HepG2 (cell line): ENCODE results near the gene IQCB1. TPM values are rescaled to one million over a fixed set of nuclear protein-coding genes. Genes with fewer than 3 reads are reported as not detected.

Experiments used
- ATAC-seq: fragments of 200-7000 bp; cut with Tn5 transposase; 3 replicates; pipeline ENCODE4 v1.9.1; 2020; ENCODE audit warnings: mild to moderate bottlenecking, moderate library complexity
- BruUV-seq: library from RNA; stranded (reverse); fragments of 400-500 nt; replicated peaks from 2 replicates; lab custom pipeline; 2021; lab: Mats Ljungman, UMichigan
- CTCF ChIA-PET: fragments of 300-600 bp; formaldehyde crosslinking; extraction: SDS; loops from one replicate; lab custom pipeline; 2021; ENCODE audit warnings: low total read pairs, inconsistent platforms, low intra/inter-chr PET ratio; lab: Yijun Ruan, JAX
- POLR2A ChIA-PET: fragments of 350-600 bp; sonication (Branson Sonifier 250); formaldehyde crosslinking; loops from one replicate; lab custom pipeline; 2020; ENCODE audit warnings: antibody characterized with exemption, inconsistent platforms; lab: Yijun Ruan, JAX
- DNase-seq: peaks from one replicate; pipeline ENCODE4 v3.0.0-alpha.2; 2015; ENCODE audit warnings: low spot score
- FAIRE-seq: peaks from 3 replicates; lab custom pipeline; 2011; peaks lifted over from hg19 to GRCh38; lab: Jason Lieb, UNC
- H2AFZ ChIP-seq: one replicate; pipeline ENCODE4 v1.6.1; 2011; ENCODE audit warnings: low read length, inconsistent platforms
- H3K27ac ChIP-seq: fragments of 300-600 bp; 3 replicates; pipeline ENCODE4 v1.8.0; 2011; ENCODE audit warnings: mixed run types, mild to moderate bottlenecking, mixed read lengths, low read length, inconsistent platforms; ENCODE audit not compliant: insufficient read depth; ENCODE audit errors: extremely low read length
- H3K27me3 ChIP-seq, 2 experiments: fragments of 200-600 bp in 1 of 2; 2 replicates in 1 of 2; 3 replicates in 1 of 2; pipeline versions ENCODE4 v1.6.0 to v1.8.0; 2011; ENCODE audit warnings: low read length in 2 of 2, mild to moderate bottlenecking in 2 of 2, moderate library complexity in 2 of 2, inconsistent platforms in 1 of 2; ENCODE audit not compliant: insufficient read depth in 2 of 2, control insufficient read depth in 1 of 2
- H3K36me3 ChIP-seq, 2 experiments: fragments of 200-600 bp in 1 of 2; replicated peaks in 1 of 2; 2 replicates in 1 of 2; 3 replicates in 1 of 2; pipeline versions ENCODE4 v1.5.1 to v1.8.0; 2011; ENCODE audit warnings: low read length in 2 of 2, inconsistent platforms in 1 of 2; ENCODE audit not compliant: insufficient read depth in 2 of 2, control insufficient read depth in 1 of 2
- H3K4me1 ChIP-seq: 2 replicates; pipeline ENCODE4 v1.5.1; 2012; ENCODE audit warnings: low read length, inconsistent platforms; ENCODE audit not compliant: insufficient read depth
- H3K4me2 ChIP-seq: 2 replicates; pipeline ENCODE4 v1.6.0; 2011; ENCODE audit warnings: low read depth, low read length, inconsistent platforms
- H3K4me3 ChIP-seq, 3 experiments: fragments of 200-600 bp in 1 of 3; sonication (generic), shearing (Covaris generic) in 1 of 3; replicated peaks in 1 of 3; 2 replicates each; pipeline ENCODE4 v1.5.1; 2011 to 2016; ENCODE audit warnings: low read length in 3 of 3, inconsistent platforms in 2 of 3, low read depth in 2 of 3, mild to moderate bottlenecking in 2 of 3, control low read depth in 1 of 3, mixed read lengths in 1 of 3; ENCODE audit not compliant: insufficient read depth in 1 of 3
- H3K79me2 ChIP-seq: one replicate; pipeline ENCODE4 v1.6.1; 2011; ENCODE audit warnings: low read length, inconsistent platforms; ENCODE audit not compliant: insufficient read depth
- H3K9ac ChIP-seq: 2 replicates; pipeline ENCODE4 v1.6.0; 2011; ENCODE audit warnings: mild to moderate bottlenecking, low read depth, low read length, inconsistent platforms; ENCODE audit not compliant: insufficient read depth
- H3K9me3 ChIP-seq: 2 replicates; pipeline ENCODE4 v1.5.1; 2012; ENCODE audit warnings: mild to moderate bottlenecking, low read length
- H4K20me1 ChIP-seq: 2 replicates; pipeline ENCODE4 v1.6.0; 2011; ENCODE audit warnings: inconsistent platforms, mild to moderate bottlenecking, low read length, moderate library complexity; ENCODE audit not compliant: insufficient read depth
- CBX2 ChIP-seq, 2 experiments: fragments of 200-600 bp in 1 of 2; sonication (generic); formaldehyde crosslinking in 1 of 2; IDR thresholded peaks; 2 replicates each; pipeline versions ENCODE4 v1.7.0 to v1.8.1; 2018 to 2022; ENCODE audit warnings: low read depth in 2 of 2, low read length in 1 of 2, mild to moderate bottlenecking in 1 of 2, missing genetic modification reagents in 1 of 2
- ZMAT3 ChIP-seq: sonication (generic); formaldehyde crosslinking; conservative IDR thresholded peaks from 2 replicates; pipeline ENCODE4 v1.7.0; 2021; ENCODE audit warnings: missing genetic modification reagents
- ZNF12 ChIP-seq: sonication (generic); formaldehyde crosslinking; IDR thresholded peaks from 2 replicates; pipeline ENCODE4 v1.5.0; 2020; ENCODE audit warnings: missing genetic modification reagents
- ZNF264 ChIP-seq: sonication (generic); formaldehyde crosslinking; IDR thresholded peaks from 2 replicates; pipeline ENCODE4 v1.4.0; 2020; ENCODE audit warnings: missing genetic modification reagents
- ZNF331 ChIP-seq: sonication (generic); formaldehyde crosslinking; IDR thresholded peaks from 2 replicates; pipeline ENCODE4 v1.4.0; 2020; ENCODE audit warnings: missing genetic modification reagents
- WGBS: methylation state at CpG from one replicate; pipeline ENCODE4 v1.1.6; 2017; ENCODE audit warnings: low lambda C conversion rate; 5-methylcytosine and 5-hydroxymethylcytosine counted together
- in situ Hi-C: cut with HindIII; loops from 2 replicates; pipeline ENCODE4 v1.10.0; 2017; ENCODE audit warnings: low pct_unique_long_range_greater_than_20kb; ENCODE audit not compliant: extremely low pct_ligation_motif_present
- intact Hi-C: fragments of 100-400 bp; cut with micrococcal nuclease; formaldehyde crosslinking; loops from one replicate; pipeline ENCODE4 v1.10.0; 2022; ENCODE audit not compliant: unreplicated experiment
- polyA plus RNA-seq, 8 experiments: library from polyadenylated mRNA; depleted of rRNA in 3 of 8; stranded (reverse) in 7 of 8; unstranded in 1 of 8; fragments of >200 nt; fragmentation: Illumina TruSeq in 4 of 8; extraction: Trizol in 4 of 8; gene quantifications; 2 replicates each; pipeline versions ENCODE4 v1.2.1 to v1.2.3, GENCODE V29; 2011 to 2016; ENCODE audit warnings: low read depth in 4 of 8, missing spikeins in 1 of 8, mixed read lengths in 1 of 8; ENCODE audit not compliant: insufficient read depth in 1 of 8
- total RNA-seq, 5 experiments: library from RNA; depleted of rRNA; stranded (reverse); fragments of >200 nt; fragmentation: Illumina TruSeq; extraction: Trizol; gene quantifications; 2 replicates each; pipeline ENCODE4 v1.2.3, GENCODE V29; 2016; ENCODE audit warnings: low read depth in 1 of 5
- TF ChIP-seq, protein P1 (sequence below): sonication (generic); formaldehyde crosslinking; IDR thresholded peaks from 2 replicates; pipeline ENCODE4 v1.5.0; 2020; ENCODE audit warnings: mild to moderate bottlenecking, missing genetic modification reagents, moderate library complexity

The IQCB1 gene
- total and polyA plus RNA-seq, 2 of the 13 experiments (the other 11 are each of a cell fraction or from before 2014, with no cell fraction given): 18.0 to 41.4 TPM

DNA sequence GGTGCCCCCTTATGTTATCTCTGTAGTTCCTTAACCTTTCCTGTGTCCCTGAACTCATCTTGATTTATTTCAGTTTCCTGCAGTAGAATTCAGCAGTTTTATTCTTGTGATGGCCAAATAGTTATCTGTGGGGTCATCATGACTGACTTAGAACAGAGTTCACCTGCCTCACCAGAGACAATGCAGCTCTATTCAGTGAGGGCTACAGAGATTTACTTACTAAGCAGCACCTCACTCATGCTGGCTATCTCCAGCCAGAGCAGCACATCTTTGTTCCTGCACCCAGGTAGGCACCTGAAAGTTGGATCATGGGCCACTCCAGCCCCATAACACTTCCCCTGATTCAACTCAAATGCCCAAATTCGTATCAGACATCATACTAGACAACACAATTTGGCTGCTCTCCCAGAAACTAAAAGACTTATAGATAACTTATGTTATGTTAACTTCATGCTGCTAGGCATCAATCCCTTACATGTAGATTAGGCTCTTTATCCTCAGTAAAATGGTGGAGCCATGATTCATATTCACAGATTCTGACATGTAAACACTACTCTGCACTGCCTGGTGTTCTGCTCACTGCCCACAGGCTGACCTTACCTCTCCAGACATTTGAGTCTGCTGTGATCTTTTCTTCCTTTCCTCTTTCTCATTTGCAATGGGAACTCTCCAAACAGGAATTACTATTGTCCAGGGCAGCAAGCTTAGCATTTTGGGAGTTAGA, 76.0 kb downstream of the IQCB1 start:
- no peak overlapping the region for H3K27ac ChIP-seq
- H3K4me1 ChIP-seq: peaks cover 15% of the 10 kb centered on the region
- DNase-seq: no peak
- FAIRE-seq: no peak
- H3K27me3 ChIP-seq: no peaks in the 10 kb centered on the region
- H4K20me1 ChIP-seq: no peaks in the 10 kb centered on the region
- in situ Hi-C loops (no loop called here), intact Hi-C loops (no loop called here)
- CTCF ChIA-PET: no interaction called here
- H3K36me3 ChIP-seq: no peaks in the 10 kb centered on the region
- H3K4me2 ChIP-seq: no peak overlapping the region
- H3K9ac ChIP-seq: no peak overlapping the region
- TF ChIP-seq ZNF264 (CRISPR knock-in tag) (no peak), ZNF12 (CRISPR knock-in tag) (peak; percentile 91), ZNF331 (CRISPR knock-in tag) (no peak), CBX2 (IDR thresholded peaks at IDR 0.05; ENCODE audit: low read depth, low read length) (no peak), CBX2 (CRISPR knock-in tag; IDR thresholded peaks at IDR 0.05; ENCODE audit: low read depth) (no peak), ZMAT3 (CRISPR knock-in tag) (no peak)
- TF ChIP-seq, protein P1, sequence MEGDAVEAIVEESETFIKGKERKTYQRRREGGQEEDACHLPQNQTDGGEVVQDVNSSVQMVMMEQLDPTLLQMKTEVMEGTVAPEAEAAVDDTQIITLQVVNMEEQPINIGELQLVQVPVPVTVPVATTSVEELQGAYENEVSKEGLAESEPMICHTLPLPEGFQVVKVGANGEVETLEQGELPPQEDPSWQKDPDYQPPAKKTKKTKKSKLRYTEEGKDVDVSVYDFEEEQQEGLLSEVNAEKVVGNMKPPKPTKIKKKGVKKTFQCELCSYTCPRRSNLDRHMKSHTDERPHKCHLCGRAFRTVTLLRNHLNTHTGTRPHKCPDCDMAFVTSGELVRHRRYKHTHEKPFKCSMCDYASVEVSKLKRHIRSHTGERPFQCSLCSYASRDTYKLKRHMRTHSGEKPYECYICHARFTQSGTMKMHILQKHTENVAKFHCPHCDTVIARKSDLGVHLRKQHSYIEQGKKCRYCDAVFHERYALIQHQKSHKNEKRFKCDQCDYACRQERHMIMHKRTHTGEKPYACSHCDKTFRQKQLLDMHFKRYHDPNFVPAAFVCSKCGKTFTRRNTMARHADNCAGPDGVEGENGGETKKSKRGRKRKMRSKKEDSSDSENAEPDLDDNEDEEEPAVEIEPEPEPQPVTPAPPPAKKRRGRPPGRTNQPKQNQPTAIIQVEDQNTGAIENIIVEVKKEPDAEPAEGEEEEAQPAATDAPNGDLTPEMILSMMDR (CRISPR knock-in tag): no peak
- POLR2A ChIA-PET: no interaction called here
- H3K4me3 ChIP-seq: no peak overlapping the region
- BruUV-seq: no TSS peak
- 0% methylated on average over 1 of the region's 1 CpG for whole genome bisulfite sequencing
- H2AFZ ChIP-seq: no peak overlapping the region
- H3K79me2 ChIP-seq: no peaks in the 10 kb centered on the region
- H3K9me3 ChIP-seq: no peaks in the 10 kb centered on the region
- ATAC-seq: peak; percentile 89
